Fibroblast of the aortic adventitia (primary cell): Measurements from ENCODE around the gene SYNCRIP. TPM values are rescaled to one million over a fixed set of nuclear protein-coding genes. Genes with fewer than 3 reads are reported as not detected.

Experiments used
- DNase-seq: peaks from one replicate; pipeline ENCODE4 v3.0.0-alpha.2; 2010; ENCODE audit warnings: low read depth
- H3K4me3 ChIP-seq: 2 replicates; pipeline ENCODE4 v1.5.1; 2011; ENCODE audit warnings: low read depth, mild to moderate bottlenecking, control low read depth, low read length, moderate library complexity
- total RNA-seq: library from RNA; depleted of rRNA; stranded (reverse); fragments of >200 nt; gene quantifications from 2 replicates; pipeline ENCODE4 v1.2.3, GENCODE V29; 2012; ENCODE audit warnings: low replicate concordance
- TF ChIP-seq, protein P1 (sequence below): IDR thresholded peaks from 2 replicates; pipeline ENCODE4 v1.5.1; 2011; ENCODE audit warnings: mild to moderate bottlenecking, low read length, control low read depth, inconsistent platforms; ENCODE audit not compliant: insufficient read depth

Gene SYNCRIP
- total RNA-seq, 1 donor: 90.5 TPM

DNA sequence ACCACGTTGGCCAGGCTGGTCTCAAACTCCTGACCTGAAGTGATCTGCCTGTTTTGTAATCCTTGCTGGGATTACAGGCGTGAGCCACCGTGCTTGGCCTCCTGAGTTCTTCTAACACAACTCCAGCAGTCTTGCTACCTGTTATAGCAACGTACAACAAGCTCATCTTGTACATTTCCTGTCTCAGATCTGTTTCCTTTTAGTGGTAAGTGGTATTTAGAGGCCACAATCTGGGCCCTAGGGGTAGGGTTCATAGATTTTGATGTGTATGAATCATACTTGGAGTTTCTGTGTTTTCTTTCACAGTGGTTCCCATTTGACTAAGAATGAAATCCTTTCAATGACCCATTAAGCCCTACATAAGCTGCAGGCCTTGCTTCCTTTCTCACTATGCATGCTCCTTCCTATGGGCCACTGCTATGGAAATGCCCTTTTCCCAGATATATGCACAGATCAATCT, 27.1 kb upstream of the SYNCRIP start:
- TF ChIP-seq, protein P1, sequence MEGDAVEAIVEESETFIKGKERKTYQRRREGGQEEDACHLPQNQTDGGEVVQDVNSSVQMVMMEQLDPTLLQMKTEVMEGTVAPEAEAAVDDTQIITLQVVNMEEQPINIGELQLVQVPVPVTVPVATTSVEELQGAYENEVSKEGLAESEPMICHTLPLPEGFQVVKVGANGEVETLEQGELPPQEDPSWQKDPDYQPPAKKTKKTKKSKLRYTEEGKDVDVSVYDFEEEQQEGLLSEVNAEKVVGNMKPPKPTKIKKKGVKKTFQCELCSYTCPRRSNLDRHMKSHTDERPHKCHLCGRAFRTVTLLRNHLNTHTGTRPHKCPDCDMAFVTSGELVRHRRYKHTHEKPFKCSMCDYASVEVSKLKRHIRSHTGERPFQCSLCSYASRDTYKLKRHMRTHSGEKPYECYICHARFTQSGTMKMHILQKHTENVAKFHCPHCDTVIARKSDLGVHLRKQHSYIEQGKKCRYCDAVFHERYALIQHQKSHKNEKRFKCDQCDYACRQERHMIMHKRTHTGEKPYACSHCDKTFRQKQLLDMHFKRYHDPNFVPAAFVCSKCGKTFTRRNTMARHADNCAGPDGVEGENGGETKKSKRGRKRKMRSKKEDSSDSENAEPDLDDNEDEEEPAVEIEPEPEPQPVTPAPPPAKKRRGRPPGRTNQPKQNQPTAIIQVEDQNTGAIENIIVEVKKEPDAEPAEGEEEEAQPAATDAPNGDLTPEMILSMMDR: no peak
- DNase-seq: no peak
- no peak overlapping the region for H3K4me3 ChIP-seq

DNA sequence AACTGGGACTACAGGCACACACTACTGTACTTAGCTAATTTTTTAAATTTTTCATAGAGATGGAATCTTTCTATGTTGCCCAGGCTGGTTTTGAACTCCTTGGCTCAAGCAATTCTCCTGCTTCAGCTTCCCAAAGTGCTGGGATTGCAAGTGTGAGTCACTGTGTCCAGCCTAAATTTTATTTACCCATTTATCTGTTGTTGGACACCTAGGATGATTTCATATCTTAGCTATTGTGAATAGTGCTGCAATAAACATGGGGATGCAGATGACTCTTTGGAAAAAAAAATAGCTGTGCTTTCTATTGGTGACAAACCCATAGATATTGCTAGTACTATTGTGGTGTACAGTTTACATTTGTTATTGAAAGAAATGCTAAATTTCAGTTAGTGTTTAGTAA, 19.6 kb upstream of the SYNCRIP start:
- no peak for DNase-seq
- H3K4me3 ChIP-seq: no peak overlapping the region
- TF ChIP-seq, protein P1: no peak

DNA sequence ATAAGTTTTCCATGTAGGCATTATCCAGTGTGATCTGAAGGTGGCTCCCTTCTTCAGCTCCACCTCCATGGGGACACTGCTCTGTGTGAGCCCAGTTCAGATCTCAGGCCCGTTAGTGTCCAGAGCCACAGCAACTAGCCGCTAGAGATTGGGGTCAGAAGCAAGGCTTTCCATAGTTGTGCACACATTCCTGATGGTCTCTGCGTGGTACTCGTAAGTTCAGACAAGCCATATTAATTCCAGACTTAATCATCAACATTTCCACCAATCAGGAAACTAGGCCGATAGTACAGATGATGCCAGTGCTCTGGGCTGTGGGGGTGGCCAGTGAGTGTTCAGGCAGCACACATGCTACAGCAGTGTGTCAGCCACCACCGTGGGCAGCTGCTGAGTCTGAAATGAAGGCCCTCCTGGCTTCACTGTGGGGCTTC, 17.5 kb upstream of the SYNCRIP start:
- TF ChIP-seq, protein P1: peak; percentile 30
- peak; percentile 88 for DNase-seq
- no peak overlapping the region for H3K4me3 ChIP-seq

DNA sequence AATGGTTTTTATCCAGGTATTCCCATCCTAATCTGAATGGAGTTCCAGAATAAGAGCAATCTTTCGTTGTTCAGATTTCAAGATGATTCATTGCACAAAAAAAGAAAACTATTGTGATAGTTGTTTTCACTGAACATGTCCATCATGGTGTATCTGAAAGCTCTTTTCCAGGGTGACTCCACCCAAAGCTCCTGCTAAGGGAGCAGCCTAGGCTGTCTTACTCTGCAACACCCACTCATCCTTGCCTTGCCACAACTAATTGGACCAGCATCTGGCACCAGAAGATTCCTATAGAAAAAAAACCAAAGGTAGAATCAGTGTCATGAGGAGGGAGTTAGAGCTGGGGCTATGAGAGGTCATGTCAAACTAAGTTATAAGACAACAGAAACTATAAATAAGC, 7.9 kb upstream of the SYNCRIP start:
- no peak for DNase-seq
- TF ChIP-seq, protein P1: no peak
- no peak overlapping the region for H3K4me3 ChIP-seq

DNA sequence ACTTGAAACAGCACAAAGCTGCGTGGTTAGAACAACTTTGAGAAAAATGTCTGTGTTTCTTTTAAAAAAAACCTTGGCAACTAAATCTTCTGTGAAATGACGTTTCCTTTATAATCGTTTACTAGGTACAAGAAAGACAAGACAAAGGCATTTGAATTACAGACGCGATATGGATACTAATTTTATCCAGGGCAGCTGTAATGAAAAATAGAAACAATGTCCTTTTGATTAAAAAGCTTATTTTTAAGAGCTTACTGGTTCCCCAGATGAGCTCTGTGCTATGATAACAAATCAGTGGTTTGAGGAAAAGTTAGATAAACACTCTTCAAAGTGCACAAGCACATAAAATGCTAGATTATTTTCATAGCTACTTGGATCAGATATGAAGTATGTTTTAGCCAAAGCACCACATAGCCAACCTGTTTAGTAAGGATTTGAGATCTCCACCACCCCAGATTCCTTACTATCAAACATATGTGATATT, 1.6 kb upstream of the SYNCRIP start:
- DNase-seq: no peak
- TF ChIP-seq, protein P1: no peak

DNA sequence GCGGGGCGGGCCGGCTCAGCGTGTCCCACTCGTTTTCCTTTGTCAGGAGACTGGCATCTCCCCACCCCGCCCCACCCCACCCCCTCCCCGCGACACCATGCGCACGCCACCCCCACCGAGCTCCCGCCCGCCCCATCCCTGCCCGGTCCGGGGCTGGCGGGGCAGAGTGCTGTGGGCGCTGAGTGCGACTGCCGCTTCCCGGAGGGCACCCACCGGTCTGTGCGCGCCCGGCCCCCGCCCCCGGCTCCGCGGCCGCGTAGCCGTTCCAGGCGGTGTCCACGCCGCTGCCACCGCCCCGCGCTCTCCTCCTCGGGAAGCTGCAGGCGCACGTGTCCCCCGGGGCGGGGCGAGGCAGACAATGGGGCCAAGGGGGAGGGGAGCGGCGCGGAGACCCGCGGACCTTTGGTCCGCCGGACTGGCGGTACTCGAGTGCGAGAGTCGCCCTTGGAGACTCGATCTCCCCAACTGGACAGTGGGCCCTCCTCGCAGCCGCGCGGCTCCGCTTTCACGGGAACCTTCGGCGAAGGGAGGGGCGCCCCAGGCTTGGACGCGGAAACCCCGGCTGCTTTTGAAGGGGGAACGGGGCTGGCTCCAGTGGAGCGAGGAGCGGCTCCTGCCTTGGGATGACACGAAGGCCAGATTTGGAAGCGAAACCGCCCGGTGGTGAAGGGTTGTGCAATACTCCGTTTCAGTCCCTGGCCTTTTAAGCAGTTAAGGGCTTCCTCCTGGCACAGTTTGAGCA, 1.0 kb upstream of the SYNCRIP start:
- TF ChIP-seq, protein P1: no peak
- DNase-seq: peak; percentile 99
- peak overlapping the region; percentile 77 for H3K4me3 ChIP-seq

More for the DNA sequence above, 1.6 kb upstream of the SYNCRIP start:
- peak overlapping the region; percentile 77 for H3K4me3 ChIP-seq
